RWPE2 (cell line): Measurements from ENCODE around the gene LRIG3.

ENCODE experiments used
- ATAC-seq: fragments of 200-7000 bp; cut with Tn5 transposase; 3 replicates; pipeline ENCODE4 v1.9.1; 2021; ENCODE audit warnings: low read depth
- DNase-seq: peaks from one replicate; pipeline ENCODE4 v3.0.0-alpha.2; 2020; ENCODE audit warnings: low spot score
- H3K27ac ChIP-seq: fragments of 450-650 bp; 2 replicates; pipeline ENCODE4 v1.5.1; 2017; ENCODE audit warnings: mild to moderate bottlenecking; ENCODE audit not compliant: poor library complexity, severe bottlenecking
- H3K27me3 ChIP-seq: fragments of 250-450 bp; sonication (Bioruptor Pico); 2 replicates; pipeline ENCODE4 v1.5.1; 2021; ENCODE audit warnings: mild to moderate bottlenecking, moderate library complexity; ENCODE audit not compliant: insufficient read depth, poor library complexity, severe bottlenecking
- H3K36me3 ChIP-seq: fragments of 250-450 bp; sonication (Bioruptor Pico); 2 replicates; pipeline ENCODE4 v1.5.1; 2020; ENCODE audit warnings: low read depth, mild to moderate bottlenecking, moderate library complexity
- H3K4me1 ChIP-seq: fragments of 250-450 bp; sonication (Bioruptor Pico); 2 replicates; pipeline ENCODE4 v1.5.1; 2021; ENCODE audit warnings: mild to moderate bottlenecking, moderate library complexity; ENCODE audit not compliant: insufficient read depth, poor library complexity, severe bottlenecking
- H3K4me3 ChIP-seq: fragments of 250-450 bp; sonication (Bioruptor Pico); 2 replicates; pipeline ENCODE4 v1.5.1; 2021; ENCODE audit warnings: mild to moderate bottlenecking, moderate library complexity; ENCODE audit not compliant: severe bottlenecking
- H3K9me3 ChIP-seq: fragments of 250-450 bp; sonication (Bioruptor Pico); 2 replicates; pipeline ENCODE4 v1.5.1; 2021; ENCODE audit warnings: mild to moderate bottlenecking, moderate library complexity; ENCODE audit not compliant: severe bottlenecking
- TF ChIP-seq, protein P1 (sequence below): fragments of 450-650 bp; IDR thresholded peaks from one replicate; pipeline ENCODE4 v1.5.1; 2017; ENCODE audit warnings: mild to moderate bottlenecking, moderate library complexity; ENCODE audit not compliant: poor library complexity, severe bottlenecking

LRIG3 gene, protein sequence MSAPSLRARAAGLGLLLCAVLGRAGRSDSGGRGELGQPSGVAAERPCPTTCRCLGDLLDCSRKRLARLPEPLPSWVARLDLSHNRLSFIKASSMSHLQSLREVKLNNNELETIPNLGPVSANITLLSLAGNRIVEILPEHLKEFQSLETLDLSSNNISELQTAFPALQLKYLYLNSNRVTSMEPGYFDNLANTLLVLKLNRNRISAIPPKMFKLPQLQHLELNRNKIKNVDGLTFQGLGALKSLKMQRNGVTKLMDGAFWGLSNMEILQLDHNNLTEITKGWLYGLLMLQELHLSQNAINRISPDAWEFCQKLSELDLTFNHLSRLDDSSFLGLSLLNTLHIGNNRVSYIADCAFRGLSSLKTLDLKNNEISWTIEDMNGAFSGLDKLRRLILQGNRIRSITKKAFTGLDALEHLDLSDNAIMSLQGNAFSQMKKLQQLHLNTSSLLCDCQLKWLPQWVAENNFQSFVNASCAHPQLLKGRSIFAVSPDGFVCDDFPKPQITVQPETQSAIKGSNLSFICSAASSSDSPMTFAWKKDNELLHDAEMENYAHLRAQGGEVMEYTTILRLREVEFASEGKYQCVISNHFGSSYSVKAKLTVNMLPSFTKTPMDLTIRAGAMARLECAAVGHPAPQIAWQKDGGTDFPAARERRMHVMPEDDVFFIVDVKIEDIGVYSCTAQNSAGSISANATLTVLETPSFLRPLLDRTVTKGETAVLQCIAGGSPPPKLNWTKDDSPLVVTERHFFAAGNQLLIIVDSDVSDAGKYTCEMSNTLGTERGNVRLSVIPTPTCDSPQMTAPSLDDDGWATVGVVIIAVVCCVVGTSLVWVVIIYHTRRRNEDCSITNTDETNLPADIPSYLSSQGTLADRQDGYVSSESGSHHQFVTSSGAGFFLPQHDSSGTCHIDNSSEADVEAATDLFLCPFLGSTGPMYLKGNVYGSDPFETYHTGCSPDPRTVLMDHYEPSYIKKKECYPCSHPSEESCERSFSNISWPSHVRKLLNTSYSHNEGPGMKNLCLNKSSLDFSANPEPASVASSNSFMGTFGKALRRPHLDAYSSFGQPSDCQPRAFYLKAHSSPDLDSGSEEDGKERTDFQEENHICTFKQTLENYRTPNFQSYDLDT

DNA sequence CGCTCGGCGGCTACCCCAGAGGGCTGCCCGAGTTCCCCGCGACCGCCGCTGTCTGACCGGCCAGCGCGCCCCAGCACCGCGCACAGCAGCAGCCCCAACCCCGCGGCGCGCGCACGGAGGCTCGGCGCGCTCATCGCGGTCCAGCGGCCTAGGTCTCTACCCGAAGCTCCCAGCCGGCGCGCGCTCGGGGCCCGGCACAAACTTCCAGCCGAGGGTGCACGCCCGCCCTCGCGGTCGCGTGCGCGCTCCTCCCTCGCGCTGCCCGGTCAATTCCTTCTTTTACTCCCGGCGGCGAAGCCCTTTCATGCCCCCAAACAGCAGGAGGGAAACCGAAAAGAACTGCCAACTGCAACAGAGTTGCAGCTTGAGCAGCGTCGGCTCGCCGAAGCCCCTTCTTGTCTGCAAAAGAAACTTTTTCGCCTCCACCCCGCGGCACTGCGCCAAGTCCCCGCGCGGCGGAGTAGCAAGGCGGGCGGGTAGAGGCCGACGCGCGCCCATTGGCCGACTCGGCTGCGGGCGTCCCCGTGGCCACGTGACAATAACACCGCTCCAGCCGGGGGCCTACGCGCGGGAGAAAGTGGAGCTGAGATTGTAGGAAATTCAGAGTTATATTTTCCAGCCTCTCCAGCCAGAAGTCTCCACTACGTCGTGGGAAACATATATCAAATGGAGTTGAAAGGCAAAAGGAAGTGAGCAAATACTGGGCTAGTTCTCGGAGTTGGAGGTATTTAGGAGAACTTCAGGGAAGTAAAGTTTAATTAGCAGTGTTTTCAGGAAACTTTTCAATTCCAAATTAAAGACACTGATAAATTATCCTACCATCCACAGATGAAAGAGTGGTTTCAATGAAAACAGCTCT, at the start of gene LRIG3:
TSS of gene LRIG3 (minus strand) at position 403 of the 859 bp plus-strand sequence. CDS start at position 134, 269 bp downstream.
- DNase-seq (peak; percentile 83), ATAC-seq (peak; percentile 76)
- Histone ChIP-seq H3K27ac (peak within 1 kb of the TSS; percentile 81), H3K4me3 (peak within 1 kb of the TSS; percentile 51), H3K36me3 (no peaks in the 10 kb centered on the region), H3K4me1 (peaks cover 29% of the 10 kb centered on the region), H3K9me3 (no peaks in the 10 kb centered on the region), H3K27me3 (no peaks in the 10 kb centered on the region)
- TF ChIP-seq, protein P1, sequence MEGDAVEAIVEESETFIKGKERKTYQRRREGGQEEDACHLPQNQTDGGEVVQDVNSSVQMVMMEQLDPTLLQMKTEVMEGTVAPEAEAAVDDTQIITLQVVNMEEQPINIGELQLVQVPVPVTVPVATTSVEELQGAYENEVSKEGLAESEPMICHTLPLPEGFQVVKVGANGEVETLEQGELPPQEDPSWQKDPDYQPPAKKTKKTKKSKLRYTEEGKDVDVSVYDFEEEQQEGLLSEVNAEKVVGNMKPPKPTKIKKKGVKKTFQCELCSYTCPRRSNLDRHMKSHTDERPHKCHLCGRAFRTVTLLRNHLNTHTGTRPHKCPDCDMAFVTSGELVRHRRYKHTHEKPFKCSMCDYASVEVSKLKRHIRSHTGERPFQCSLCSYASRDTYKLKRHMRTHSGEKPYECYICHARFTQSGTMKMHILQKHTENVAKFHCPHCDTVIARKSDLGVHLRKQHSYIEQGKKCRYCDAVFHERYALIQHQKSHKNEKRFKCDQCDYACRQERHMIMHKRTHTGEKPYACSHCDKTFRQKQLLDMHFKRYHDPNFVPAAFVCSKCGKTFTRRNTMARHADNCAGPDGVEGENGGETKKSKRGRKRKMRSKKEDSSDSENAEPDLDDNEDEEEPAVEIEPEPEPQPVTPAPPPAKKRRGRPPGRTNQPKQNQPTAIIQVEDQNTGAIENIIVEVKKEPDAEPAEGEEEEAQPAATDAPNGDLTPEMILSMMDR = no peak

DNA sequence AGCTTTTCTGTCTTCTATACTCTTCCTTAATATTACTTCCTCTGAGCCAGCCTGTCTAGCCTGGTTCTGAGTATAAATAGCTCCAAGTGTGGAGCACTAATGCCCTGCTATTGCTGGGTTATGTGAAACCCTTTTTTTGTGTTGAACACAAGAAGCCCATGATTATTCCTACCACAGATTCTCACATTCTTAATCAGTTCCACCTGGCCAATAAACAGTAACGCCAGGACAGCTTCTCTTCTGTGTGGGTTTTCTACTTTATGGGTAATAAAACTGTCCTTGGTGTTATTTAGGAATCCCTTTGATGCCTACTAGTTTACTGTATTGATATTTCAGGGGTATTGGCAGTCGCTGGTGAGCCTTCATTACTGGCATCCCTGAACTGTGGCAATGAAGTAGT, 48.9 kb upstream of the LRIG3 start:
- Histone ChIP-seq H3K4me1 (peaks cover 10% of the 10 kb centered on the region), H3K9me3 (no peaks in the 10 kb centered on the region), H3K36me3 (no peaks in the 10 kb centered on the region), H3K4me3 (no peak overlapping the region), H3K27ac (no peak overlapping the region), H3K27me3 (no peaks in the 10 kb centered on the region)
- TF ChIP-seq, protein P1 = no peak
- ATAC-seq (no peak), DNase-seq (no peak)

DNA sequence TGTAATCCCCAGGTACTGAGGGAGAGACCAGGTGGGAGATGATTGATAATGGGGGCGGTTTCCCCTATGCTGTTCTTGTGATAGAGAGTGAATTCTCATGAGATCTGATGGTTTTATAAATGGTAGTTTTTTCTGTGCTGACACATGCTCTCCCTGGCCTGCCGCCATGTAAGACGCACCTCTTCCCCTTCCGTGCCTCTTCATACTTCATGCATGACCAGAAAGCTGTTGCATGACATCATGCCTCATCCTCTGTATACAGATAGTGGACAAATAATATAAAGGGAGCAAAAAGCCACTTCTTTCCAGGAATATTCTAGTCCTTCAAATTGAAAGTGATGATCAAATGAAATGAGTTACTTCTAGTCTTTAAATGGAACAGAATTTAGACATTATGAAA, 47.3 kb upstream of the LRIG3 start:
- Histone ChIP-seq H3K4me1 (peaks cover 10% of the 10 kb centered on the region), H3K27me3 (no peaks in the 10 kb centered on the region), H3K27ac (no peak overlapping the region), H3K9me3 (no peaks in the 10 kb centered on the region), H3K36me3 (no peaks in the 10 kb centered on the region), H3K4me3 (no peak overlapping the region)
- no peak for DNase-seq
- ATAC-seq = no peak
- TF ChIP-seq, protein P1 = no peak

DNA sequence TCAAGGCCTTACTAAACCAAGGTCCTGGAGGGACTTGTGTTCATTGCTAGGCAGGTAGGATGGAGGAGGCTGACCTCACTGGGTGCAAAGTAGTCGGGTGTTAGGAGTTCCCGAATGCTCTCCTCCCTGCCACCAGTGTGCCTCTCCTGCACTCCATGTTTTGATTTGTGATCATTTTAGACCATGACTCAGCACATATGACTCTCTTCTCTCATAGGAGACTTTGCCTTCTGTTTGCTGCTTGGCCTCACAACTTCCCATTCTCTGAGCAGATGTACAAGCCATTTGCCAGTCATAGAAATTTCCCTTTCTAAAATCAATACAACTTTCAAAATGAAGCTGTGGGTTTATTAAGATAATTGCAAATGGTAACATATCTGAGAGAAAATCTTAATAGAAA, 46.6 kb upstream of the LRIG3 start:
- TF ChIP-seq, protein P1 = no peak
- H3K4me1 ChIP-seq = peaks cover 10% of the 10 kb centered on the region
- H3K9me3 ChIP-seq = no peaks in the 10 kb centered on the region
- H3K27me3 ChIP-seq = no peaks in the 10 kb centered on the region
- H3K36me3 ChIP-seq = no peaks in the 10 kb centered on the region
- no peak overlapping the region for H3K4me3 ChIP-seq
- ATAC-seq (no peak), DNase-seq (no peak)
- no peak overlapping the region for H3K27ac ChIP-seq
